Measurements from ENCODE around the gene VAX1. TPM values are rescaled to one million over a fixed set of nuclear protein-coding genes. Genes with fewer than 3 reads are reported as not detected.

VAX1 gene
- polyA plus RNA-seq, 1 experiment, result 0.23 TPM

GRCh38 chr10:117143103-117143823 lies 5.2 kb upstream of the VAX1 start:
- DNase-seq (ENCODE audit: low read depth), result no peak
- CTCF ChIA-PET, result no interaction called here
- Histone ChIP-seq H3K36me3 (ENCODE audit: control insufficient read depth, insufficient read depth, low read length) (no peaks in the 10 kb centered on the region), H3K4me3 (ENCODE audit: low read depth, low read length) (no peak overlapping the region), H3K27me3 (ENCODE audit: control insufficient read depth, insufficient read depth, low read length) (peaks cover 13% of the 10 kb centered on the region)
- POLR2A ChIA-PET, result no interaction called here
- no peak for TF ChIP-seq CTCF (IDR thresholded peaks at IDR 0.05; ENCODE audit: insufficient read depth, low read depth, low read length)

- no peak for DNase-seq (ENCODE audit: low read depth)
- Histone ChIP-seq H3K4me3 (ENCODE audit: low read depth, low read length) (no peak overlapping the region), H3K36me3 (ENCODE audit: control insufficient read depth, insufficient read depth, low read length) (no peaks in the 10 kb centered on the region), H3K27me3 (ENCODE audit: control insufficient read depth, insufficient read depth, low read length) (peaks cover 18% of the 10 kb centered on the region)
- CTCF ChIA-PET, result interaction anchor here (0.6 to 1.4 kb wide), 3 partner anchors 18 to 1312 kb away, joined by 3 to 4 read pairs (median 3); no protein-coding TSS in a partner anchor
- POLR2A ChIA-PET, result no interaction called here
- TF ChIP-seq CTCF (IDR thresholded peaks at IDR 0.05; ENCODE audit: insufficient read depth, low read depth, low read length), result no peak
These were observed 2.4 kb upstream of the VAX1 start for GRCh38 chr10:117140525-117140902.

- TF ChIP-seq CTCF (IDR thresholded peaks at IDR 0.05; ENCODE audit: insufficient read depth, low read depth, low read length), result no peak
- no peaks in the 10 kb centered on the region for H3K36me3 ChIP-seq (ENCODE audit: control insufficient read depth, insufficient read depth, low read length)
- ChIA-PET POLR2A (no interaction called here), CTCF (interaction anchor here (0.6 to 1.4 kb wide), 3 partner anchors 19 to 1312 kb away, joined by 3 to 4 read pairs (median 3); no protein-coding TSS in a partner anchor)
- H3K27me3 ChIP-seq (ENCODE audit: control insufficient read depth, insufficient read depth, low read length), result peaks cover 18% of the 10 kb centered on the region
- H3K4me3 ChIP-seq (ENCODE audit: low read depth, low read length), result no peak overlapping the region; the same call in 1 of the 2 replicates
- DNase-seq (ENCODE audit: low read depth), result no peak
These were observed 1.8 kb upstream of the VAX1 start for GRCh38 chr10:117139581-117140524.

GRCh38 chr10:117138838-117139580 lies 939 bp upstream of the VAX1 start:
- peaks cover 17% of the 10 kb centered on the region for H3K27me3 ChIP-seq (ENCODE audit: control insufficient read depth, insufficient read depth, low read length)
- DNase-seq (ENCODE audit: low read depth), result no peak
- POLR2A ChIA-PET, result no interaction called here

More at GRCh38 chr10:117138838-117139580, 939 bp upstream of the VAX1 start:
- Histone ChIP-seq H3K4me3 (ENCODE audit: low read depth, low read length) (no peak overlapping the region), H3K36me3 (ENCODE audit: control insufficient read depth, insufficient read depth, low read length) (no peaks in the 10 kb centered on the region)
- no peak for TF ChIP-seq CTCF (IDR thresholded peaks at IDR 0.05; ENCODE audit: insufficient read depth, low read depth, low read length)
- CTCF ChIA-PET, result interaction anchor here (1.4 kb wide), 1 partner anchor 36 kb away, joined by 3 read pairs; no protein-coding TSS in a partner anchor
